Glutamatergic neuron (in vitro differentiated cells): ENCODE measurements around the gene EIF4G2. TPM values are rescaled to one million over a fixed set of nuclear protein-coding genes. Genes with fewer than 3 reads are reported as not detected.
"Not testable (repeated sequence)": the region's sequence is repeated elsewhere in the genome, so short reads cannot be mapped to it uniquely, and the experiment has no call there.

Experiments used
- DNase-seq: peaks from one replicate; pipeline ENCODE4 v3.0.0; 2022
- H3K27ac Mint-ChIP-seq: one replicate; pipeline ENCODE4 v1.8.0; 2020; ENCODE audit warnings: mild to moderate bottlenecking, mixed read lengths, inconsistent platforms; ENCODE audit not compliant: unreplicated experiment
- H3K27me3 Mint-ChIP-seq: one replicate; pipeline ENCODE4 v1.8.0; 2020; ENCODE audit warnings: mild to moderate bottlenecking, moderate library complexity, mixed read lengths, inconsistent platforms; ENCODE audit not compliant: unreplicated experiment
- H3K36me3 Mint-ChIP-seq: one replicate; pipeline ENCODE4 v1.8.0; 2020; ENCODE audit warnings: mild to moderate bottlenecking, mixed read lengths, inconsistent platforms; ENCODE audit not compliant: unreplicated experiment
- H3K4me1 Mint-ChIP-seq: one replicate; pipeline ENCODE4 v1.8.0; 2020; ENCODE audit warnings: mild to moderate bottlenecking, low read depth, mixed read lengths, inconsistent platforms; ENCODE audit not compliant: unreplicated experiment
- H3K4me3 Mint-ChIP-seq: one replicate; pipeline ENCODE4 v1.8.0; 2020; ENCODE audit warnings: mild to moderate bottlenecking, mixed read lengths, inconsistent platforms; ENCODE audit not compliant: unreplicated experiment
- H3K9me3 Mint-ChIP-seq: one replicate; pipeline ENCODE4 v1.8.0; 2020; ENCODE audit warnings: mild to moderate bottlenecking, moderate library complexity, mixed read lengths, inconsistent platforms; ENCODE audit not compliant: unreplicated experiment
- CTCF ChIP-seq: fragments of 200-600 bp; sonication (generic); IDR thresholded peaks from one replicate; pipeline ENCODE4 v1.5.0; 2021; ENCODE audit not compliant: partially characterized antibody, unreplicated experiment
- total RNA-seq: library from RNA; stranded (reverse); fragmentation: NEBNext Ultra II Directional; extraction: Animal tissue kit (Norgen Biotek cat#: 25700); gene quantifications from one replicate; pipeline ENCODE4 v1.2.1, GENCODE V29; 2021; ENCODE audit not compliant: unreplicated experiment

EIF4G2 gene
- total RNA-seq, 1 donor from 2014 or later: 1,663 TPM

DNA sequence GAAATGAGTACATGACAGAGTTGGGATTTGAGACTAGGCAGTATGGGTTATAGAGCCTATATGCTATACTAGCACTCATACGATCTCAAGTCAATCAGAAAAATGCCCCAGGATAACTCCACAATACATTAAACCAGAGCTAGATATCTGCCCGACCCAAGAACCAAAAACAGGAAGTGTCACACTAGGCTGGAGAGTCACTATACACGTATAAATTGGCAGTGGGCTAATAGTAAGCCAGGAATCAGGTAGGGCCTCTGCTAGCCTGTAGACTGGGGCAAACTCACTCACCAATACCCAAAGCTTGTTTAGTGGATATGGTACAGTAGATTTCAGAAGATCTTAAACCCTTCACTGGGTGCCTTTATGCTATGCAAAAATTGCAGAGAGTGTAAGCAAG lies 16.2 kb upstream of the EIF4G2 start:
- H3K4me1 Mint-ChIP-seq: peaks cover 2% of the 10 kb centered on the region
- H3K9me3 Mint-ChIP-seq: no peaks in the 10 kb centered on the region
- no peak for DNase-seq
- no peak overlapping the region for H3K4me3 Mint-ChIP-seq
- no peak overlapping the region for H3K27ac Mint-ChIP-seq
- H3K36me3 Mint-ChIP-seq: no peaks in the 10 kb centered on the region
- TF ChIP-seq CTCF: no peak
- peaks cover 2% of the 10 kb centered on the region for H3K27me3 Mint-ChIP-seq

GRCh38 chr11:10823152-10823579 lies 14.4 kb upstream of the EIF4G2 start:
- peaks cover 2% of the 10 kb centered on the region for H3K27me3 Mint-ChIP-seq
- no peak for DNase-seq
- H3K4me3 Mint-ChIP-seq: no peak overlapping the region
- peaks cover 2% of the 10 kb centered on the region for H3K4me1 Mint-ChIP-seq
- no peak for TF ChIP-seq CTCF
- no peaks in the 10 kb centered on the region for H3K36me3 Mint-ChIP-seq
- no peaks in the 10 kb centered on the region for H3K9me3 Mint-ChIP-seq
- no peak overlapping the region for H3K27ac Mint-ChIP-seq

GRCh38 chr11:10822491-10822890 lies 13.8 kb upstream of the EIF4G2 start:
- H3K27ac Mint-ChIP-seq, H3K9me3 Mint-ChIP-seq, H3K4me1 Mint-ChIP-seq, H3K4me3 Mint-ChIP-seq, H3K27me3 Mint-ChIP-seq, H3K36me3 Mint-ChIP-seq, DNase-seq: not testable (repeated sequence)

GRCh38 chr11:10818594-10818993 lies 9.9 kb upstream of the EIF4G2 start:
- H3K36me3 Mint-ChIP-seq: no peaks in the 10 kb centered on the region
- H3K4me3 Mint-ChIP-seq: no peak overlapping the region
- no peak for TF ChIP-seq CTCF
- no peak overlapping the region for H3K27ac Mint-ChIP-seq
- H3K9me3 Mint-ChIP-seq: no peaks in the 10 kb centered on the region
- no peaks in the 10 kb centered on the region for H3K4me1 Mint-ChIP-seq
- DNase-seq: no peak
- H3K27me3 Mint-ChIP-seq: peaks cover 2% of the 10 kb centered on the region

- H3K4me1 Mint-ChIP-seq: peaks cover 4% of the 10 kb centered on the region
- H3K4me3 Mint-ChIP-seq: no peak overlapping the region
- H3K27ac Mint-ChIP-seq: no peak overlapping the region
- no peak for TF ChIP-seq CTCF
- DNase-seq: no peak
- no peaks in the 10 kb centered on the region for H3K36me3 Mint-ChIP-seq
- peaks cover 2% of the 10 kb centered on the region for H3K27me3 Mint-ChIP-seq
- H3K9me3 Mint-ChIP-seq: peaks cover 5% of the 10 kb centered on the region
Measured at GRCh38 chr11:10813945-10814344, 5.2 kb upstream of the EIF4G2 start.
